Panc1 (cell line): ENCODE measurements around the gene MED31.

Source experiments
- CTCF ChIP-seq: fragments of 450-650 bp; IDR thresholded peaks from 2 replicates; pipeline ENCODE4 v1.5.1; 2017; ENCODE audit warnings: mild to moderate bottlenecking
- POLR2AphosphoS5 ChIP-seq: IDR thresholded peaks from 2 replicates; pipeline ENCODE4 v1.6.1; 2012; ENCODE audit warnings: mild to moderate bottlenecking, low read depth, low read length, moderate library complexity
- REST ChIP-seq, 2 experiments: IDR thresholded peaks; 2 replicates each; pipeline ENCODE4 v1.6.1; 2011 to 2012; ENCODE audit warnings: low read depth in 2 of 2, control low read depth in 1 of 2, low read length in 1 of 2, mild to moderate bottlenecking in 1 of 2, moderate library complexity in 1 of 2; ENCODE audit not compliant: insufficient read depth in 1 of 2
- SIN3A ChIP-seq: IDR thresholded peaks from 2 replicates; pipeline ENCODE4 v1.6.1; 2012; ENCODE audit warnings: low read depth, mild to moderate bottlenecking, low read length, moderate library complexity, borderline replicate concordance; ENCODE audit not compliant: insufficient read depth

GRCh38 chr17:6596081-6596480 lies 55.3 kb downstream of the MED31 start:
- TF ChIP-seq CTCF (no peak), POLR2AphosphoS5 (no peak), REST (IDR thresholded peaks at IDR 0.05; ENCODE audit: insufficient read depth in 1 of 2, low read depth in 2 of 2, low read length in 1 of 2) (no peak), SIN3A (no peak)
